Stimulated activated CD4-positive, alpha-beta T cell treated with anti-CD3 and anti-CD28 coated beads, Interleukin-1b, Interleukin-23, amount 100 ng/mL, for 1 hour (primary cell): ENCODE results near the gene BOD1L1.

Experiments used
- DNase-seq, 2 donors: peaks; one replicate each; pipeline ENCODE4 v3.0.0-alpha.2; 2020; ENCODE audit warnings: low read depth in 2 of 2

BOD1L1 gene

DNA sequence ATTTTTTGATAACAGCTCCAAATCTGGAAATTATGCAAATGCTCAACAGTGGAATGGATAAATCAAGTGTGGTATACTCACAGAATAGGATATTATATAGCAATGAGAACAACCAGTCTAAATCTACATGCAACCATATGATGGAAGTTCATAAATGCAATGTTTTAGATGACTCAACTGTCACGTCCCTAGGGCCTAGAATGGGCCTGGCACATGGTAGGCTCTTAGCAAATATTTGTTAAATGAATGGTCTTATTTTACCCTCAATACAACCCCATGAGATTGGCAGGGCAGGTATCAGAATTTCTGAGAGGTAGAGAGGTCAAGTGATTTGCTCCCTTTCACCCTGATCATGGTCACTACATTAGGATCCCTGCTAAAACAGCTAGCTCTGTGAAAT, 68.6 kb downstream of the BOD1L1 start:
- no peak for DNase-seq

DNA sequence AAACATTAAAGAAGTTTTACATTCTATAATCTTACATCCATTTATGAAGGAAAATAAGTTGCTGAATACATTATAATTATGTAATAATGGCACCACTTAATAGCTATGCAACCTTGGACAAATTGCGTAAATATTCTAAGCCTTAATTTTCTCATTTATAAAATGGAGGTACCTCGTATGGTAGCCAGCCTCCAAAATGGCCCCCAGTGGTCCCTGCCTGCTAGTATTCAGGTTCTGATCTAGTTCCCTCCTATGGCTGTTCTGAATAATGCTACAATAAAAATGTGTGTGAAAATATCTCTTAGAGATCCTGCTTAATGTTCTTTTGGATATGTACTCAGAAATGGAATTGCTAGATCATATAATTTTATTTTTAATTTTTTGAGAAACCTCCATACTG, 72.2 kb downstream of the BOD1L1 start:
- no peak for DNase-seq

DNA sequence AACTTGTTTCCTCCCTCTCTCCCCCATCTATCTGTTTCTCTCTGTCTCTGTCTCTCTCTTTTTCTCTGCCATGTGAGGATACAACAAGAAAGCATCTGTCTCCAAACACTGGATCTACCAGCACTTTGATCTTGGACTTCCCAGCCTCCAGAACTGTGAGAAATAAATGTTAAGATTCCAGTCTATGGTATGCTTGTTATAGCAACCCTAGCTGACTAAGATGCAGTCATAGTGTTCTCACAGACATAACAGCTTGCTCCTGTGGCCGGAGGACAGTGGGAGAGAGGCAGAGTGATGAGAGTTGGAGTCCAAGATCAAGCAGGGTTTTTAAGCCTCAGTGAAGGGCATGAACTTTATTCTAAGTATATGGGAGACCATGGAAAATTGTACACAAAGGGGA, 74.4 kb downstream of the BOD1L1 start:
- DNase-seq: no peak

DNA sequence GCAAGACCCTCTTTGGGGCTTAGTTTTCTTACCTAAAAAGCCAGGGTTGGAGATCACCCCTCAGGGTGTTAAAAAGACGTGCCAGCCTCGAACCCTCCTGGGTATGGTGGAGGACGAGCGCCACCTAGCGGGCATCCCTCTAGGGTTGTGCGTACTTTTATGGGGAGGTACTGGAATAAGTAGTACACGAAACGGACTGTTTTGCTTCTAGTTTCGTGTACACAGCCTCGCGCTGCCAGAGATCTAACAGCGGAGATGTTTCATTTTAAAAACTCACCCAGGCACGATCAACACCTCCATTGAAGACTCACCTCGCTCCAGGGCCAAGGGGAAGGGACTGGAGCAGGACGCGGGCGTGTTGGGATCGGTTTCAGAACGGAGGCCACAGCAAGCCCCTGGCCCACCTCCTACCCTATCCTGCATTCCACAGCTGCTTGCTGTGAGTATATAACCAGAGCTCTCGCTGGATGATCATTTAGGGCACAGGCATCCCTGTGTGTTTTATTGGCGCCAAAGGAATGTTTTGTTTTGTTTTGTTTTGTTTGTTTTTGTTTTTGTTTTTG, 78.5 kb downstream of the BOD1L1 start:
- peak; percentile 54 to 85 for DNase-seq

DNA sequence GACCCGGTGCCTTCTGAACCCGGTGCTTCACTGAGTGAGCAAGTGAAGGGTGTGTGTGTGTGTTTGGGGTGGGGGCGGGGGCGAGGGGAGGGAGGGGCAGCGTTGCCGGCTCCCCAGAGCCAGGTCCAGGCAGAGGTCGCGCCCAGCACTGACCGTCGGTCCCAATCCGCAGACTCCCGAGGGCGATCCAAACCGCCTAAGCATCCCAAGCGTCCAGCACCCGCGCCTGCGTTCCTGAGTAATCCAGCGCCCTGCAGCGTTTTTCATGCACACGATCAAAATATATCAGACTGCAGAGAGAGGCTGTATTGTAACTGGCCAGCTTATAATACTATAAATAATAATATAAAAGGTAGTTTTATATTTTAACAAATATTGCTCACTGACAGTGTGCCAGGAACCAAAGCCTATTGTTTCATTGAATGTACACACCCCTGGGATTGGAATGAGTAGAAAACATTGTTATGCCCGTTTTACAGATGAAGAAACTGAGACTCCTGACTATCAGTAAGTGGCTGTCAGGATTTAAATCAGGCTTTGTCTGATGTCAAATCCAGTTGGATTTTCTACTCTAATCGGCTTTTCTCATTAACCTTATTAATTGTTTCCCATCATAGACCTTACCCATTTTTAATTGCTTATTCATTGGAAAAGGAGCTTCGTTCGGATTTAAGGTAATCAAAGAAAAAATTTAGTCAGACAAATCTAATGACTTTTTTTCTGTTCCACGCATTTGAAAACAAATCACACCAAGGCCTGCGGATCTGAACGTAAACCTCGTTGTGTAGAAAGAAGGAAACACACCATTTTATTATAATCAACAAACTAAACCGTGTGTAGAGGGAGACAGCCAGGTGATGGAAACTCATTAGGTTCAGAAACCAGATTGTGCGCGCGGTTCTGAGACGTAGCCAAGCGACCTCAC, 79.2 kb downstream of the BOD1L1 start:
- no peak for DNase-seq

DNA sequence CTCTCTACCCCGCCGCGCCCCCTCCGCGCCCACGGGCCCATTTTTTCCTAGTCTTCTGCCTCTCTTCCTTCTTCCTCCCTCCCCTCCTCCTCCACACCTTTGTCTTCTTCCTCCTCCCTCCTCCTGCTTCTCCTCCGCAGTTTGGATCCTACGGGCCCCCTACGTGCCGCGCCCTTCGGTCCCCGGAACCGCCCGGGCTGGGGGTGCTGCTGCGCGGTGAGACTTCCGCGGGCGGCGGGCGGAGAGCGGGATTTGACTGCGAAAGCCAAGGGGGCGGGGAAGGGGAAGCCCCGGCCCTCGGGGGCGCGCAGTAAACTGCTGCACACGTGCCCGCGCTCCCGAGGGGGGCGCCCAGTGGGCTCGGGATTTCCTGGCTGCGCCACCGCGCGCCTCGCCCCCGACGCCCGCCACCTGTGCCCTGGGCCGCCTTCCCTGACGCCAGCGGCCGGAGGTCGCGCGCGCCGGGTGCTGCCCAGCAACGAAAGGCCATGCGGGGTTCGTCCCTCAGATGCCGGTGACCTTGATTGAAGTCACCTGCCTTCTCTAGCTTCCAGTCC, 80.0 kb downstream of the BOD1L1 start:
- DNase-seq: no peak

DNA sequence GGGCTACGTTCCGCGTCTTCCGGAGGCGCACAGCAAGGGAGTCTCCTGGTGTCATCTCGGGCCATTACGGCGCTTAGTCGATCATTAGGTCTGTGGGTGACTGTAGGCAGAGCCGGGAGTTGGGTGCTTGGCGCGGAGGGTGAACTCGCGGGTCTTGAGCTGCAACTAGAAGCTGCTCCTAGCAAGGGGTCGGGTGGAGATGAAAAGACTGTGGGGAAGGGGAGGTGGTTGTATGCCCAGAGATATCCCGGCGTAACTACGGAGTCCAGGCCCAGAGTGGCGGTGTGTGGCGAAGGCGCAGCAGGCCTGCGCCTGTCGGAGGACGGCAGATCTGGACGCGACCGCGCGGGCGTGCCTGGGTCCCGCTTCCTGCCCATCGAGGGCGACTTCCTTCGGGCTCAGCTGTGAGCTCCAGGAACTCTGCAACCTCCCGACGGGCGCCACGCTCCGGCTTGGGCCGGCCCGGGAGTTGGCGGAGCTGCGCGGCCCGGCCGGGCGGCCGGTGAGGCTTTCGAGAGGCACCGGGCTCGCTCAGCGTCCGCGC, 80.5 kb downstream of the BOD1L1 start:
- DNase-seq: no peak

DNA sequence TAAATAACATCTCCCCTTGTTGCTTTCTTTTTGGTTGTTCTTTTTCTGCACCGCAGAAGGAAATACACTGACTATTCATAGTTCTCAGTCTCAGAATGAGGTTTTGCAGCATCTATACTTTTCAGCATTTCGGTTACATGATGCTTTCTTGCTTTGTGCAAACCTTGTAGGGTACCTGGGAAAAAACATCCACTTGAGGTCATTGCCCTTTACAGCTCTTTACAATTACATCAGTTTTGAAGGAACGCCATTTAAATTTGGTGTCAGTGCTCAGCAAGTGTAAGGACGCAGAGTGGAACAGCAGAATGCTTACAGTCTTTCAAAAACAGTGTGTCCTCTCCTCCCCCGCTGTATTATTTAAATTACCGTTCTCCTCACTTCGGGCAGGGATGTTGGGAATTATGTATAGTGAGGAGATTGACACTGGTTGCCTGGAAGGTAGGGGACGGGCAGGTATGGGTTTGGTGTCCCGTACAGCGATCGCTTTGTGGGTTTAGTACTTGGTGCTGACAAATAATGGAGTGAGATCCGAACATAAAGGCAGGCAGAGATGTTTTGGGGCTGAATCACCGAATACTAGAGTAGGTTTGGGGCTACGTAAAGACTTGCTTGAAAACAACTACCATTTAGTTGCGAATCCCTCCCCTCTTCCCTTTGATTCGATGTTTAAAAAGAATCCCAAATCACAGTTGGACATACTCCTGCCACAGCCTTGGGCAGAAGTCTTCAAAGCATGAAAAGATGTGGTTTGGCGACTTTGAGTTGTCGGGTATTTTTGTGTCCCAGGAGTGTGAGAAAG, 81.2 kb downstream of the BOD1L1 start:
- DNase-seq: no peak

DNA sequence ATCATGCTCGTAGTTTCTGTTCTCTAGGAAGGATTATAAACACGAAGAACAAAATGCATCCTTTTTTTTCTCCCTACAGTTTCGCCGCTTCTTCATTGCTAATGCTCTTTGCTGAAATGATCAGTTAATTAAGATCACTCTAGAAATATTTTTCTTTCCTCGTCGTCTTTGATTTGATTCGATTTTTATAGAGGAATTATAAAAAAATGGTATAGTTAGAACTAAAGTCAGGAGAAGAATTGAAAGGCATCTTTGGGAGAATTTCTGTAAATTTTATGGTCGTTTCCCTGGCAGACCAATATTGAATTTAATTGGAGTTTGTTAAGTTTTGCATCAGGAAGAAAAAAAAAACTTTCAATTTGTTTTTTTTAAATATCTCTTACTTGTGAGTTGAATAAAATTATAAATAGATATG, 82.1 kb downstream of the BOD1L1 start:
- no peak for DNase-seq

DNA sequence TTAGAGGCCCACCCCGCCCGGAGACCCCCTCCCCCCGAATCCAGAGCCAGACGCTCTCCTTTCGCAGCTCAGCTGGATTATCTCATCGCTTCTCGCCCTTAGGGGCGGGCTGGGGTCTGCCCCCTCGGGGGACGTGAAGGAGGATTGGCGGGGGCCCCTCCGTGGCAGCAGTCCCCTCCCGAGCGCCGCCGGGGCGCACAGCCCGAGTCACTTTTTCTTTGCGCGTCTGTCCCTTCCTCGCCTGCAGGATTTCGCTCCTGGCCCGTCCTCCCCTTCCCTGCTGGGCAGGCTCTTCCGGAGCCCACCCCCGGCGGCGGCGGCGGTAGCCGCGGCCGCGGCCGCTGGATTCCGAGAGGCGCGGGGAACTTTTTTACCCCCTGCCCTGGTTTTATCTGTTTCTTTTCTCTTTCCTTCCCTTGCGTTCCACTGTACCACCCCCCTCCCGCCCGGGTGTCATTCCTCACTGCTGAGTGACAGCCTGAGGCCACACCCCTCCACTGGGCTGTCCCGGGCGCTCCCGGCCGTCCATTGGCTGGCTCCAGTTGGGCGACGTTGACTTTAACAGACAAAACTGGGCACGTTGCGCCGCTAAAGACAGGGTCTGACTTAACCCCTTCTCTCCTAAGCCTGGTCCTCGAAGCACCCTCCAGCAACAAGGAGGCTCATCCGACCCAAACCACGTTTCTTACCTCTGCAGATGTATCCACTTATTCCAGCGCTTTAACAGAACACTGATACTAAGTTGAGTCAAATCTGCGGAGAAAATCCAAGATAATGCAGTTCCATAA, 82.7 kb downstream of the BOD1L1 start:
- no peak for DNase-seq

DNA sequence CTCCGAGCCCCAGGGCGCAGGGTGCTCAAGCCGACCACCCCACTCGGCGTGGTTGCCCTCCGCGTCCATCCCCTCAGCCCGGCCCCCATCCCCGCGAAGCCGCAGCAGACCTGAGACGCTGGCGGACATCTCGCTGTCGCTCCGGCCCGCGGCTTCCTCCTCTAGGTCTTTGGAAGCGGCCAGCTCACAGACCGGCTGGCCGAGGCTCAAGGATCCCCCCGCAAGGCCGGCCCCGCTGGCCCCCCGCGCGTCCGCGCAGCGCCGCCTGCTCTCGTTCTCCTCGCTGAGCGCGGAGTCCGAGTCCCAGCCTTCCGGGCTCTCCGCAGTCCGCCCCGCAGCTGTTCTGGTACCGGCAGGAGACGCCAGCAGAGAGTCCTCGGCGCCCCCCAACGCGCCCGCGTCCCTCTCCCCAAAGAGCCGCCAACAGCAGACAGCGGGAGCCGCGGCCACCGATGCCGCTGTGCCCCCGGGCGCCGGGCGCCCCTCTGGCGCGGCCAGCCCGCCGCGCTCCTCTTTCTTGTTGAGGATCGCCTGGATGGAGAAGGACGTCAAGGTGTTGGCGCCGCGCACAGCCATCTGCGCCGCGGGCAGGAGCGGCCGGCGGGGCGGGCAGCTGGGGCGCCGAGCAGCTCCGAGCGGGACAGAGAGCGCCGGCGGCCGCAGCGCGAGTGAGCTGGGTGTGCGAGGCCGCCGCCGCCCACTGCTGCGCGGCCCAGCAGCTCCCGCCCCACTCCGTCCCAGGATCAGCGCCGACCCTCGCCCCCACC, 83.5 kb downstream of the BOD1L1 start, which contains the start of gene NKX3-2:
NKX3-2 (minus strand) TSS at position 670 of the 767 bp plus-strand sequence; CDS start at position 576, 94 bp downstream.
- DNase-seq: no peak

DNA sequence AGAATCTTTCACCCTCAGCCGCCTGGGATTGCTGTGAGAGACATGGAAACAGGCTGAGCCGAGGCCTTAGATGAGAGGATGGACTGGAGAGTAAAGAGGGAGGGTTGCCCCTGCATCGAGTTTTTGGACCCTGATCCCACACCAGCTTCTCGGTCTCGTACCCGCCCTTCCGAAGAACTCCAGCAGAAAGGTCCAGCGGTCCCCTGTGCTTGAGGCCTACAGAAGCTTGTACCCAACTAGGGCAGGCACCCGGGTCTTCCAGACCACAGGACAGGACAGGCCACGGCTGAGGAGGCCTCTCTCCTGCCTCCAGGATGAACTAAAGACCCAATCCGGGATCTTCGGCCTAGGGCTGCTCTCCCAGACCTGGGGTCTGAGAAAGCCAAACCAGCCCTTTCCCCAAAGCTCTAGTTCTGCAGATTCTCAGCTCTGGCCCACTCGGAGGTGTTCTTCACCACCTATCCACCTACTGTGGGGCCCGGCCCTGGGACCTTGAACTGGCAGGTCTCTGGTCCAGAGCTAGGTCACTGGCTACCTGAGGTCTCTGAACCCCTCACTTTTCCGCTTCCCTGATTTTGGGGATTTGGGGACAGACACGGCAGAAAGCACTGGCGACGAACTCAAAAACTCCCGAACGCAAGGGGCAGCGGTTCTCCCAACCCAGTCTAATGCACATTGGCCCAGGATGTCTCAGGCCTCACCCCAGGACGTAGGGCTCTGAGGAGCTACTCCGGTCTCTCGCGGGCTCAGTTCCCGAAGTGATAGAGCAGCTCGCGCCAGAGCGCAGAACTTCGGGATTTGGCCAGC, 84.3 kb downstream of the BOD1L1 start:
- no peak for DNase-seq

DNA sequence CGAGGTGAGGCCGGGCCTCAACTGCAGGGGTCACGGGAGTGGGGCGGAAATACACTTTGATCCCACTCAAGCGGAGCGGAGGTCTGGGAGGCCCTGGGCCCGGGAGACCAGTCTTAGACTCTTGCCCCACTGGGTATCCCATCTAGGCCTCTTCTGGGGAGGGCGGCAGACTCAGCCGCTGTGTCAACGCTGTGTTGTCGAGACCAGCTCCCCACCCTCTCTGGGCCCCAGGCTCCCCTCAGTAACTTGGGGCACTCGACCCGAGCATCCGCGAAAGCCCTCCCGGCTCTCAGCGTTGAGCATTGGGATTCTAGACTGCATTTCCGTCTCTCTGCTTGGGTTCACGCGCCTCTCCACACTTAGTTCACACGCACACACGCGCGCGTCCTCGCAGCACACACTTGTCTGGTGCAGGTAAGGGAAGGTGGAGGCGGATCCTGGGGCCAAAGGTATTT, 84.9 kb downstream of the BOD1L1 start:
- no peak for DNase-seq

DNA sequence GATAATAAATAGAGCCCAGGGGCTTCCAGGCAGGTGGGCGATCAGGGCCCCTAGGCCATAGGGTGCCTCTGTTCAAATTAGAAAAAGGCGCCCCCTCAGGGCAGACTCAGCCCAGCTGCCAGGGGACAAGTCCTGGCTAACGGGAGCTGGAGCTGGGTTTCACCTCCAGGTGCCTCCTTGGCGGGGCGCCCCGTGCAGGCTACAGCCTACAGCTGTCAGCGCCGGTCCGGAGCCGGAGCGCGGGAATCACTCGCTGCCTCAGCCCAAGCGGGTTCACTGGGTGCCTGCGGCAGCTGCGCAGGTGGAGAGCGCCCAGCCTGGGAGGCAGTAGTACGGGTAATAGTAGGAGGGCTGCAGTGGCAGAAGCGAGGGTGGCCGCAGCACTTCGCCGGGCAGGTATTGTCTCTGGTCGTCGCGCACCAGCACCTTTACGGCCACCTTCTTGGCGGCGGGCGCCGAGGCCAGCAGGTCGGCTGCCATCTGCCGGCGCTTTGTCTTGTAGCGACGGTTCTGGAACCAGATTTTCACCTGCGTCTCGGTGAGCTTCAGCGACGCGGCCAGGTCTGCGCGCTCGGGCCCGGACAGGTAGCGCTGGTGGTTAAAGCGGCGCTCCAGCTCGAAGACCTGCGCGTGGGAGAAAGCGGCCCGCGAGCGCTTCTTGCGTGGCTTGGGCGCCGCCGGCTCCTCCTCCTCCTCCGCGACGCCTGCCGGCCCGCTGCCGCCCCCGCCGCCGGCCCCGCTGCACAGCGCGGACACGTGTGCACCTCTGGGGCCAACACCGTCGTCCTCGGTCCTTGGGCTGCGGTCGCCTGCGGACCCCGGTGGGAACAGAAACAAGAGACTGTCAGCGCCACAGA, 85.6 kb downstream of the BOD1L1 start:
- DNase-seq: no peak

DNA sequence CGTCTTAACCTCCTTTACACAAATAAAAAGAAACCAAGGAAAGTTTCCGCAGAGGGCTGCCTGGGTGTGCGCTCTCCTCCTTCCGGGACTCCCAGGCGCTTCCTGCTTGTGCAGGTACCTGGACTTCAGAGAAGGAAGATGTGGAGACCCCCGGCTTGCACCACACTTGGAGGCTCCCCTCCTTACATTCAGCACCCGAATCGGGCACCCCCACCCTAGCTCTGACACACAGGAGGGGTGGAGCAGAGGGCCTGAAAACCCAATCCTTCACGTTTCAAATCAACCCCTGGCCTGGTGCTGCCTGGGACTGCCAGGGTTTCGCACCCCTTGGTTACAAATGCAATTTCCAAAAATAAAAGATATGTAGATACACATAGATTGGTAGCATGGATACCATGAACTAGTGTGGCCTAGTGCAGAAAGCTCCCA, 86.3 kb downstream of the BOD1L1 start:
- no peak for DNase-seq

DNA sequence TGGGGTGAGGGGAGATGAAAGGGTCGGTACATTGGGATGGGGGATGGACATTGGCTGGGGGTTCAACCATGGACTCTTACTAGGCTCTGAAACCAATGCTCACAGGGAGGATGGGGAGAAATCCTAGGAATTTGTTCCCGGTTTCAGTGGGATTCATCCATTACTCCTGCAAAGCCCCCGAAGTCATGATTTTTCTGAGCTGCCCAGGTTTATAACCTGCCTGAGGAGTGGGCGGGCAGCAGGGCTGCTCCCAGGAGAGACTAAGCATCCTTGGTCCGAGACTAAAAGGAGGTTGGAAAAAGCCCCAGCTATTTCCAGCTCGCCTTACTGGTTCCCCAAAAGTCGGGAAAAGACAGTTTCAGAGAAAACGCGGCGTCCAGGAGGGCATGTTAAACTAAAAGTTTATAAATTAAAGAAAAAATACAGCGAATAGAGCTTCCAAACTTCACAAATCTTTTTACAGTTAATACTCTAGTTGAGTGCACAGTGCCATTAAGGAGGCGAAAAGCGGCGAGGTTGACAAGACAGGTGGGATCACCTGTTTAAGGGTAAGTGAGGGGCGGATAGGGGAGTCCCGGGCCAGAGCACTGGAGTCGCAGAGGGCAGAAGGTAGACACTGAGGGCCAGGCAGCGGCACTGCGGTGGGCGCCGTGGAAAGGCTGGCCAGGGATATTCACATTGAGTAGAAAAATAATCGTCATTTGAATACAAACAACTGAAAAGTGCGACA, 86.9 kb downstream of the BOD1L1 start:
- no peak for DNase-seq

DNA sequence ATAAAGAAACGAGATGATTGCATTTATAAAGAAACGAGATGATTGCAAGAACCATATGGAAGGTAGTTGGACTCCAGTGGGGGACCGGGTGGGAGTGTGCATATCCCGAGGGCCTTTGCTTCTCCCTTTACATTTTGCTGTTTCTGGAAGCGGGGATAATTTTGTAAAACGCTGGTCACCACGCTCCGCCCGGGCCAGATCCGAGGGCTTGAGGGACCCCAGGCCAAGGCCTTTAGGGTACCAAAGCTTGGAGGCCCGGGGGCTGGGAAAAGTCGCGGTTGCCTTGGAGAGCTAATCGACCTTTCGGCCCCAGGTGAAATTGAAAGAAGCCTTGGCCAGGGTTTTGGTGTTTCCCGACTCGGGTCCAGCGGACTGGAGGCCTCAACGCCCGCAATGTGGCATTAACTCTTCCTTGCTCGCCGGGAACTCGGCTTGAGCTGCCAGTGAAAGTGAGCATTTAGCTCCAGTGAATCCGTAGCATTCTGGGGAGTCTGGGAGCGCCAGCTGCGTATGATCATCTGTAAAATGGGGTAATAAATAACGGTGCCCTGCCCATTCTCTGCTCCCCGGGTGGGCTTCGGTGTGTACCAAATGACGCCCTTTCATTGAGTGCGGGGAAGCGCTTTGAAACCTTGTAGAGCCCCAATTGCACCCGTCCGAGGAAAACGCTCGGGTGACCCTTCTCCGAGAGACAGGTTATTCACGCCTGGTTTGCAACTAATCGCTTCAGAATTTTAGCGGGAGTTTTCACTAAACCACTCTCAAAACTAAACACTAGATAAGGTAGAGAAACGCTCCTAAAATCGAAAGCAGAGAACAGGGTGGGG, 87.7 kb downstream of the BOD1L1 start:
- DNase-seq: no peak
